C1 segment of cervical spinal cord (tissue), 14 donors: ENCODE measurements around the gene KCNB1.

Experiments
- DNase-seq, 14 donors: peaks; one replicate each; lab custom pipeline; 2025; lab: John Stamatoyannopoulos, UW

Gene KCNB1

DNA sequence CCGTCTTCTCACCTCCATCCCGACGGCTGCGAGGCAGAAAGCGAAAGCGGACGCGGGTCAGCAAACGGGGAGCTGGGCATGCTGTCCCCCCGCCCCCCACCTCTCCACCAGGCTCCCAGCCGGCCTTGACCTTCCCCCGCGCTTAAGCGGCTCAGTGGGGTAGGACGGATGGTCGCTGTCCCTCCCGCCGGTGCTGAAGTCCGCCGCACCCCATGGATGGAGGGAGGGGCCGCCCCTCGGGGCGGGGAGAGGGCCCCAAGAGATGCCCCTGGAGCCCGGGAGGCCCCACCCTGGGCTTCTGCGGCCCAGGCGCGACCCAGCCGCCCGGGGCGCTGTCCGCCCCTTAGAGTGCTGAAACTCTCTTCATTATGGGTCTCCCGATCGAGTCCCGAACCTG is at the start of gene KCNB1:
Gene KCNB1 (minus strand): TSS at position 48 of the 397 bp plus-strand sequence. CDS start 188 bp downstream, outside the sequence.
- DNase-seq = peak in 4 of 14 donors; percentile 5 to 60 (median 28)

DNA sequence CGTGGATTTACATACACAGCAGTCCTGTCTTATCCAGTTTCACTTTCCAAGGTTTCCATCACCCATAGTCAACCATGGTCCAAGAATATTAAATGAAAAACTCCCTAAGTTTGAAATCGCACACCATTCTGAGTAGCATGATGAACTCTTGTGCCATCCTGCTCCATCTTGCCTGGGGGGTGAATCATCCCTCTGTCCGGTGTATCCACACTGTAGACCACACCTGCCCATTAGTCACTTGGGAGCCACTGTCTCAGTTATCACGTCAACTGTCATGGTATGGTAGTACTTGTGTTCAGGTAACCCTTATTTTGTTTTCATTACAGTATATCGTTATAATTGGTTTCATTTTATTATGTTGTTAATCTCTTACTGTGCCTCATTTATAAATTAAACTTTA is 47.0 kb upstream of the KCNB1 start:
- DNase-seq = no peak

DNA sequence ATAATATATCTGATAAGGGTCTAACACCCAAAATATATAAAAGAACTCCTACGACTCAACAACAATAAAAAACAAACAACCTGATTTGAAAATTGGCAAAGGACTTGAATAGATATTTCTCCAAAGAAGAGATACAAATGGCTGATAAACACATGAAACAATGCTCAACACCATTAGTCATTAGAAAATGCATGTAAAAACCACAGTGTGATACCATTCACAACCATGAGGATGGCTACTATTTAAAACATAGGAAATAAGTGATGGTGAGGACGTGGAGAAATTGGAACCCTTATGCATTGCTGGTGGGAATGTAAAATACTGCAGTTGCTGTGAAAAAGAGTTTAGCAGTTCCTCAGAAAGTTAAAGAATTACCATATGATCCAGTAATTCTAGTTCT is 44.1 kb upstream of the KCNB1 start:
- DNase-seq = no peak

DNA sequence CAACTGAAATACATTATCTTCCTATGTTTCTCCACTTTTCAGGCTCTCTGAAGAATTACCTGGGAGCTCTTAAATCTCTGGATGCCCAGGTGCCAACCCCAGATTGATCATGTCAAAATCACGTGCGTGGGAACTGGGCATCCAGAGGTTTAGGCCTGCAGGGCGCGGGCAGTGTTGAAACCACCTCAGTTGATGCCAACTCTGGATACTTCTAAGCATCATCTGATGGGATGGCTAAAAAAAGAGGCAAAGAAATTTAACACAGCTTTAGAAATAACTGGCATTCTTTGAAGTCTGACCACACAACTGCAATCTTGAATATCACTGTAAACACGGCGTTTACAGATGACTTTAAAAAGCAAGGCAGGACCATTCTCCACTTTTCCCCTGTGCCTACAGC is 43.6 kb upstream of the KCNB1 start:
- DNase-seq = no peak

DNA sequence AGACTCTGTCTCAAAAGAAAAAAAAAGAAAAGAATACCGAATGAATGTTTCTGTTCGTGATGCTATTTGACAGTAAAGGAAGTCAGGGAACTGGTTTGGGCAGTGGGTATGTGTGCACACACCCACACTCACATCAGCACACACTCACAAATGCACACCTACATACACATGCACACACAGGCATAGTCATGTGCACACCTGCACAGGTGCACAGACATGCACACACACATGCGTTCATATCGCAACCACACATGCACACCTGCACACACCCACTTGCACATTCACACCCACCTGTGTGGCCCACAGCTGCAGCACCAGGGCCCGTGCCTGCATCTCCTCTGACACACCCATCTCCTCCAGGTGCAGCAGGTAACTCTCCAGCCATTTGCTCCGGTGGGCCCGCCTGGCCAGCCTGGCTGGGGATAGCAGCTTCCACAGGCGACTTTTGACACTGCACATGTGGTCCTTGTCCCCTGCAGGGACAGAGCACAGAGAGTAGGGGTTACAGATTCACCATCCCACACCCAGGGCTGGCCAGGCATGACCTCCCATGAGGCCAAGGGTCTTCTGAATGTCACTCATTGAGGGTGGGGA is 41.4 kb upstream of the KCNB1 start:
- no peak for DNase-seq

DNA sequence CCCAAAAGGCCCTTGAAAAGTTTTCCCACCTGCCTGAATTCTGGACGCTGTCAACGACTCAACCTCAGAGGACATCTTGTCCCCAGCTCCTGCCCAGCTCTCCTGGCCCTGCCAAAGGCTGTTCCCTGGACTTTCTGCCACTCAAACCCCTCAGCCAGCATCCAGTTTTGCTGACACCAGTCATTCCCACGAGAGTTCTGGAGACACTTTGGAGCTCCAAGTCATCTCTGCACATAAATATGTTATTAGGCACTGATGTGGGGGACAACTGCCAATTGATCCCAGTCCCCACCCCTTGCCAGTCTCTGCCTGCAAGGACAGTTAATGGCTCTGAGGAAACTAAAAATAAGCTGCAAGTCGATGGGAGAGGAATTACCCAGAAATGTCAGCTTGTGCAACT is 38.9 kb upstream of the KCNB1 start:
- no peak for DNase-seq

DNA sequence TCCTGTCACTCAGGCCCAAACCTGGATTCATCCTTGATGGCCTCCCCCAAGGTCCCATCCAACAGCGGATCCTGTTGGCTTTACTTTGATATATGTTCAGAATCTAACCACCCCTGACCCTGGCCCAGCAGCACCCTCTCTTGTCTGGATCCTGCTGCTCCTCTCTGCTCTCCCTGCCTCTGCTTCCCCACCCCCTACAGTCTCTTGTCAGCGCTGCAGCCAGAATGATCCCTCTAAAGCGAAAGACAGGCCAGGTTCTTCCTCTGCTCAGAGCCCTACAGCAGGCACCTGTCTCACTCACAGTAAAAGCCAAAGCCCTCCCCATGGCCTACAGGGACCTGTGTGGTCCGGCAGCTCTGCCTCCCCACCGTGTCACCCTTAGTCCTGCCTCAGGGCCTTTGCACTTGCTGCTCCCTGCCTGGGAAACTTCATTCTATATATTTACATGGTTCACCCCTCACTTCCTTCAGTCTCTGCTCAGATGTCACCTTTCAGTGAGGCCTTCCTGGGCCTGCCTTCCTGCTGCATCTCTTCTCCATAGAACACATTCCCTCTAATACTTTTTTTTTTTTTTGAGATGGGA is 37.4 kb upstream of the KCNB1 start:
- no peak for DNase-seq

DNA sequence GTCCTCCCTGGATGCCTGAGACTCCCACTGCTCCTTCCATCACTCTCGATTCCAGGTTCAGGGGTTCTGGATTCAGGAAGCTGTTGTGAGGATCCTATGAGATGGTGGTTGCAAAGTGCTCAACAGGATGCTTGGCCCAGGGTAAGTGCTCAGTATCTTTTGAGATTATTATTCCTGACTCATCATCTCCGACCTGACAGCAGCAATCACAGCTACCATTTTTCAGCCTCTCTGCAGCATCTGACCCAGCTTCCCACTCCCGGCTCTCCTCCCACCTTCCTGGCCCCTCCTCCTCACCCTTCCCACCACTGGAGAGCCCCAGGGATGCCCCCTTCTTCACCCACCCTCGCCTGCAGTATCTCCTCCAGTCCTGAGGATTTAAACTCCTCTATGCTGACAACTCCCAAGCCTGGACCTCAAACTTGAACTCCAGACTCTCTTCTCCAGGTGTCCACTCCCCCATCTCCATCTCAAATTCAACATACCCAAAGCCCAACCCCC is 36.8 kb upstream of the KCNB1 start:
- no peak for DNase-seq

DNA sequence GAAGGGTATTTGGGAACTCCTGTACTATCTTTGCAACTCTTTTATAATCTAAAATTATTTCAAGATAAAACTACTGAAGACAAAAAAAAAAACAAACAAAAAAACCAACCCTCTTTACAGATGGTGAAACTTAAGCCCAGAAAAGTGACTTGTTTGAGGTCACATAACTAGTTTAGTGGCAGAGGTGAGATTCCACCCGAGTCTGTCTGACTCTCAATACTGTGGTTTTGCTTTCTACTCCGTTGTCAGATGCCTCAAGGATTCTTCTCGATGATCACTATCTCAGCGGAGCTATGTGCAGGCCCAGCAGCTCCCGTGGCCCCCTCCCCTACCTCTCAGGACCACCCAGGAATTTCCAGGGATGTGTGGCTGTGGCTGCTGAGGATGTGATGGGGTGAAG is 36.1 kb upstream of the KCNB1 start:
- no peak for DNase-seq

DNA sequence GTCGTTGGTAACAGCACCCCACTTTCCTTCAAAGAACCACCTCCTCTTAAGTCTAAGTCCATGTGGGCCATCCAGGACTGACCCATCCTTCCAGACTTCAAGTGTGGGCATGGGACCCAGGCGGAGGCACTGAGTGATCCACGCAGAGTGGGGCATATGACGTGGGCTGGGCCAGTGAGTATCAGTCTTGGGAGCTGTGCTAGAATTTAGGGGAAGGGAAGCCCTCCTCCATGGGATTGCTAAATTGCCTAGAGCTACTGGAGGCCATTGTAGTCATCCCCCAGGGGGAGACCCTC is 35.3 kb upstream of the KCNB1 start:
- DNase-seq = no peak

DNA sequence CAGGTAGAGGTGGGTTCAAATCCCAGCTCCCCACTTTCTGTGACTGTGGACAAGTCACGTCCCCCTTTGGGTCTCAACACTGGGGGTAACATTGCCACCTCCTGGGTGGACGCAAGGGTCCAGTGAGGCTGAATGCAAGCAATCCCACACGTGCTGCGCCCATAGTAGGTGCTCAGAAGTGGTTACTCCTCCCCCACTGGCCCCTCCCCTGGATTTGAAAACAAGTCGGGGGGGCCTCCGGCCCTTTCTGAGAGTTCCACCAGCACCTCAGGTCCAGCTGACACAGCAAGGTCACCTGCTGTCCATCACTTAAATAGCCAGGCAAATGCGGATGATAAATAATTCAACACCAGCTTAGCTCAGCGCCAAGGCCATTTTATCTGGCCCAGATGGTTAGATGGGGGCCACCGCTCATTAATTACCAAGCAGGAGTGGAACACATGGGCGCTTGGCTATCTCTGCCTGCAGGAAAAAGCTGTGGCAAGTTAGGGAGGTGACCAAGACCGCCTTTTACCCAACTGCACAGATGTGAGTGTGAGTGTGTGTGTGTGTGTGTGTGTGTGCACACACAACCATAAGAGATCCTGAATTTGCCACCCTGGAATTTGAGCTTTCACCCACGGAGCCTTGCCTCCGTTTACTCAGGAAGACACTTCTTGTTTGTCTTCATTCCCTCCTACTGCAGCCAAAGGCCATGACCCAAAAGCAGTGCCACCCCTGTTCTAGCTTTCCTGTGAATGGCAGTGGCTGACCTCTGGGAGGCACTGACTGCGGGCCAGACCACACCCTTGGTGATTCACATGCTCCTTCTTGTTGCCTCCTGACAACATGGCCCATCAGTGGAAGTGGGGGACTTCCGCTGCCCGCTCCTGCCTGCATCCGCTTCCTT is 34.7 kb upstream of the KCNB1 start:
- no peak for DNase-seq

DNA sequence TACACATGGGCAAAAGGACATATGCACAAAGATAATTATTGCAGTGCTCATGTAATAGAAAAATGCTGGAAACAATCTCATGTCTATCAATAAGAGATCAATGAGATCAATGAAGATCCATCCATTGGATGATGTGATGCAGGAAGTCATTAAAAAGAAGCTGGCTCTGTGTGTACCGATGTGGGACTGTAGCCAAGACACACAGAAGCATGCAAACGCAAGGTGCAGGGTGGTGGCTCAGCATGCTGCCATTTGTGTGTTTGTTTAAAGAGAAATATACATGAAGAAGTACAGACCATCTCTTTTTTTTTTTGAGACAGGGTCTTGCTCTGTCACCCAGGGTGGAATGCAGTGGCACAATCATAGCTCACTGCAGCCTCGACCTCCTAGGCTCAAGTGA is 33.1 kb upstream of the KCNB1 start:
- no peak for DNase-seq

DNA sequence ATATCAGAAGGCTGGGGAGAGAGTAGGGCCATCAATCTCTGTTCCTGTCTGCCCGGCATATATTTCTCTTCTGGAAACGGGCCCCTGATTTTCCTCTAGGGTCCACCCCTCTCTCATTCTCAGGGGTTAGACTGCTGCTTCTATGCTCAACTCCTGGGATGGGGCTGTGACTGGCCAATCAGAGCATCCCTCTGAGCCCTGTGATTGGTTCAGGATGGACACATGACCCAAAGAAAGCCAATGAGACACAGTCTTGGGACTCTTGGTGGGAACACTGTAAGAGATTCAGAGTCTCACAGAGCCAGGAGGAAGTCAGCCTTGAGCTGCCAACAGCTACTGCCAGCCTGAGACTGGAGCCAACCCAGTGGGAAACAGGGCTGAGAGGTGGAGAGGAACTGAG is 31.0 kb upstream of the KCNB1 start:
- DNase-seq = no peak

DNA sequence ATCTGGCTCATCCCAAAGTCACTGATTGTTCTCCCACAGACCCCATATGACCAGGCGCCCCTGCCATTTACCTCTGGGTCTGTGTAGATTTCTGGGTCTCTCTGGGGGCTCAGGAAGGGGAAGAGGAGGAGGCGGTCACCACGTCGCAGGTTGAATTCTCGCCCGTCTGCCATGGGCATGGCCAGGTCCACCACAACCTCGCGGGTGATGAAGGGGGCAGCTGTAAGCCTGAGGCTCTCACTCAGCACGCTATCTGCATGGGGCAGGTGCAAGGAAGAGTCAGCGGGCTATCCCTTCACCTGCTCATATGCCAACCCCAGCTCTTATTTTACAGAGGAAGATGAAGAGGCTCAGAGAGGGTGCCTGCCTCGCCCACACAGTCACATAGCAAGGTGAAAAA is 30.5 kb upstream of the KCNB1 start:
- no peak for DNase-seq

DNA sequence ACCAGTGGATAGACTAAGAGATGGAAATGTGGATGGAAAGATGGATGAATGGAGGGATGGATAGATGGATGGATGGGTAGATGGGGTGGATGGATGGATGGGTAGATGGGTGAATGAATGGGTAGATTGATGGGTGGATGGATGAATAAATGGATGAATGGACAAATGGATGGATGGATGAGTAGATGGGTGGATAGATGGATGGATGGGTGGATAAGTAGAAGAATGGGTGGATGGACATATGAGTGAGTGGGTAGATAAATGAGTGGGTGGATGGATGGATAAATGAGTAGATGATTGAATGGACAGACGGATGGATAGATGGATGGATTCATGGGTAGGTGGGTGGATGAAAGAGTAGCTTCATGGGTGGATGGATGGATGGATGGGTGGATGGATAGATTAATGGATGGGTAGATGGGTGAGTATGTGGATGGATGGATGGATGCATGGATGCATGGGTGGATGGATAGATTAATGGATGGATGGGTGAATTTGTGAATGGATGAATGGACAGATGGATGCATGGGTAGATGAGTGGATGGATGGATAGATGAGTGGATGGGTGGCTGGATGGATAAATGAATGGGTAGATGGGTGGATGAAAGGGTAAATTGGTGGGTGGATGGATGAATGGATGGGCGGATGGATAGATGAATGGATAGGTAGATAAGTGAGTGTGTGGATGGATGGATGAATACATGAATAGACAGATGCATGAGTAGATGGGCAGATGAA is 29.5 kb upstream of the KCNB1 start:
- no peak for DNase-seq

DNA sequence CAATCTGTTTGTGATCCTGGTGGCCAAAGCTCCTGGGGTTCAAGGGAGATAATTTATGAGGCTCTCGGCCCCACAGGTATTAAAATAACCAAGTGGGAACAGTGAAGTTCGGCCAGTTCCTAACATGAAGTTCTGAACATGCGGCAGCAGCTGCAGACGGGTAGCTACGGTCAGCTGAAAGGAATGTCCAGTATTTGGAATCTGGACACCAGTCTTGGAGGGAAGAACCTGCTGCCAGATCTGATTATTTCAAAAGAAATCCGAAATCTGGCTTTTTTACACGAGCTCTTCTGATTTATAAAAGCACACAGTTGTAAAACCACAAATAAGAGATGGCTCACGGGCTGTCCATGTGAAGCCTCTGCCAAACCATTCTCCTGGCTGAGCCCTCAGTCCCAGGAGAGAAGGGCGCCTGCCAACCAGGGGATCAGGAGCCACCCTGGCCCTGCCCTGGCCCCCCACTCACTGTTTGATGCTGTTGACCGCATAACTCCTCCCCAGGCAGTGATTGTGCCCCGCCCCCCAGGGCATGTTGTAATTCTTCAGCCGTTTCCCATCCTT is 28.2 kb upstream of the KCNB1 start:
- no peak for DNase-seq

DNA sequence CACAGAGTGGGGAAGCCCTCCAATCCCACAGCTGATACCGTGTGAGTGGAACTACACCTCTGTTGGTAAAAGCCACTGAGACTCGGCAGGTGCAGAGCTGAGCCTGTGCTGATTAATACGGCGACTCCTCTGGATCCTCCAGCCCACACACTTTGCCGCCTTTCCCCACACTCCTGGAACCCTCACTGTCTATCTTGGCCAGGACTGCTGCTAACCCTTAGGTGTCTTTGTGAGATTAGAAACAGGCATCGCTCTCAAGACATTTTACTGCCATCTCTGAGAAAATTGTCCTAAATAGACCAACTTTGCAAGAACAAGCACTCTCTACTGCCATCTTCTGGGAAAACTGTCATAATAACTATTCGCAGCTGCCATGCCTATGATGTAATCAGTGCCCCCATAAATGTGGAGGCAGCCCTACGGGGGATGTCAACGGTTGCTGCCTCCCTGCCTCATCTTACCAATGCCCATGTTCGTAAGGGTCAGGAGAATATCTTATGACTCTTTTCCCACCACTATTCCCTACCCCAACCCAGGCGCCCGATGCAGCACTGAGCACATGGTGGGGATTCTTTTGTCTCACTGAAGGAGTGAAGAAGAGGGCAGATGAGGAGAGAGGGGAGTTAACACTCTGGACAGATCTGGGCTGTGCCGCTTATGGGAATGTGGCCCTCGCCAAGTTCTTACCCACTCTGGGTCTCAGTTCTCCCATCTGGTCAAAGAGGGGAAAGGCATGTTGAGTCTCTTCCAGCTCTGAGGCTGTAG is 26.1 kb upstream of the KCNB1 start:
- peak in 3 of 14 donors; percentile 2 to 52 (median 38) for DNase-seq

DNA sequence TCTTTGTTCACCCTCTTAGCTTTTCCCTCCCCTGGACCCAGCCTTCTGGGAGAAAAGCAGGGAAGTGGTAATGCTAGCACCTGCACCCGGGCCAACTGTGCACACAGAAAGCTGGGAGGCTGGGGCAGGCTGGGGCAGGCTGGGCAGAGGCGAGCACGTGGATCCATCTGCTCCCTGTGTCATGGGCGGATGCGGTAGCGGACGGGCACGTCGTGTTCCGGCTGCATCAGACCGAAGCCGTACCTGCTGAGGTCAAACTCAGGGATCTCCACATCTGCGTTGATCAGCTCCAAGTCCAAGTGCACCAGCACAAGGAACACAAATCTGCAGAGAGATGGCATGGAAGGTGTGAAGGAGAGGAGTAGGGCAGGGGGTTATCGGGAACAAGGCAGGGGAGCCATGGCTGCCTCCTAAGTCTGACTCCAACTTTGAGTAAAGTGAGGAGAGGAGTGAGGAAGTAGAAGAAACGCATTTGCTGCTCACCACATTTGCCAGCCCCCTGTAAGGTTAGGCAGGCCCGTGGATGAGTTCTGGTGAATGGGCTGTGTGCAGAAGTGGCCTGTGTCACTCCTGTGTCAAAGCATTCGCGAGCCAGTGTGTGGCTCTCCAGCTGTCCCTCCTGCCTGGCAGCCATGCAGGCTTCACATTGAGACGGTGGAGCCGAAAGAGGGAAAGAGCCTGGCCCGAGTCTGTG is 25.4 kb upstream of the KCNB1 start:
- no peak for DNase-seq

DNA sequence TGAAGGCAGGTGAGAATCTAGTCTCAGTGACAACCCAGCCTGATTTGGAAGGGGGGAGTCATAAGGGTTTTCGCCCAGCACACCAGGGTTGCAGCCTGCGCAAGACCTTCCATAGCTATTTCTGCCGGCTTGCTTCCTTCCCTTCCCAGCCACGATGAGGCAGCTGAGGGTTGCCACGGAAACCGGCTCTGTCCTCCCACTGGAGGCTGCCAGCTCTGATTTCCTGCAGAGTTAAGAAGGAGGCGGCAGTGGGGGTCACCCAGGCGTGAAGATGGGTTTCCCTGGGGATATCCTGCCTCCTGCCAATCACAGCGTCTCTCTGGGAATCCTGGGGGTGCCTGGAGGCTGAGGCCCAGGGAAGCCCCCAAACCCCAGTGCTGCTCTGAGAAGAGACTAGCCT is 23.1 kb upstream of the KCNB1 start:
- DNase-seq = peak in 6 of 14 donors; percentile 6 to 59 (median 12)

DNA sequence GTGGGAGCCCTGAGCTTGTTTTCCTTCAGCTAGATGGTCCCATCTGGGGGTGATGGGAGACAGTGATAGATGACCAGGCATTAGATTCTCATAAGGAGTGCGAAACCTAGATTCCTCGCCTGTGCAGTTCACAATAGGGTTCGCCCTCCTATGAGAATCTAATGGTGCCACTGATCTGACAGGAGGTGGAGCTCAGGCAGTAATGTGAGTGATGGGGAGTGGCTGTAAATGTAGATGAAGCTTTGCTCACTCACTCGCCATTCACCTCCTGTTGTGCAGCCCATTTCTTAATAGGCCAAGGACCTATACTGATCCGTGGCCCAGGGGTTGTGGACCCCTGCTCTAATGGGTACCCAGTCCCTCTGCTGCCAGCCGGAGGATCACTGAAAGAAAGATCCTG is 20.7 kb upstream of the KCNB1 start:
- DNase-seq = no peak

DNA sequence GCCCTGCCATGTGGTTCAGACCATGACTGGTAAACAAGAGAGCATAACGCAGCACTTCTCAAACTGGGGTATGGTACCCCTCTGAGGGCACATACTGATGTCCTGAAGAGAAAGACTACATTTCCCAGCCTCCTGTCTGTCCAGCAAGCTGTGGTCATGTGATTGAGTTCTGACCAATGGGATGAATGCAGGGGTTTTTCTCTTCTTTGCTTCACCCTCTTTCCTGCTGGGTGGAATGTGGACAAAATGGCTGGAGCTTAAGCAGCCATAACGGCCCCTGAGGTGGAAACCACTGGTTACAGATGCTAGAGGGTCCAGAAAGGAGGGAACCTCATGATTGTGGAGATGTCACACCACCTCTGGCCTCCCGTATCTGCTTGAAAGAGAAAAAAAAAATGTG is 19.4 kb upstream of the KCNB1 start:
- DNase-seq = no peak
